Tibial nerve (tissue), 4 donors: Measurements from ENCODE around the gene GTF2A1. TPM values are rescaled to one million over a fixed set of nuclear protein-coding genes. Genes with fewer than 3 reads are reported as not detected.
A peak's percentile ranks its signal among the peaks of the same experiment; 100 is the strongest.
"Not testable (repeated sequence)": the region's sequence is repeated elsewhere in the genome, so short reads cannot be mapped to it uniquely, and the experiment has no call there.

Experiments used
- DNase-seq, 2 donors: peaks; one replicate each; pipeline ENCODE4 v3.0.0-alpha.2; 2019; ENCODE audit warnings: low spot score in 2 of 2
- H3K27ac ChIP-seq, 4 donors: fragments of 200-600 bp; sonication (generic) in 3 of 4; one replicate each; pipeline ENCODE4 v1.5.1; 2017 to 2019; ENCODE audit warnings: mild to moderate bottlenecking in 1 of 4
- H3K27me3 ChIP-seq, 2 donors: fragments of 200-600 bp; sonication (generic) in 1 of 2; one replicate each; pipeline versions ENCODE4 v1.5.1 to v1.6.0; 2017 to 2019
- H3K36me3 ChIP-seq, 3 donors: fragments of 200-600 bp; sonication (generic); one replicate each; pipeline ENCODE4 v1.5.1; 2018 to 2019
- H3K4me1 ChIP-seq, 4 donors: fragments of 200-600 bp; sonication (generic) in 3 of 4; one replicate each; pipeline ENCODE4 v1.5.1; 2017 to 2019
- H3K4me3 ChIP-seq, 4 donors: fragments of 200-600 bp; sonication (generic) in 3 of 4; one replicate each; pipeline ENCODE4 v1.5.1; 2017 to 2019; ENCODE audit warnings: mild to moderate bottlenecking in 1 of 4, moderate library complexity in 1 of 4
- H3K9me3 ChIP-seq, 4 donors: fragments of 200-600 bp; sonication (generic) in 3 of 4; one replicate each; pipeline ENCODE4 v1.5.1; 2017 to 2019
- EP300 ChIP-seq, 2 donors: sonication (generic); formaldehyde crosslinking; IDR thresholded peaks; one replicate each; pipeline ENCODE4 v1.6.1; 2017; ENCODE audit warnings: antibody characterized with exemption in 2 of 2, mild to moderate bottlenecking in 1 of 2
- POLR2A ChIP-seq, 2 donors: fragments of 450-650 bp; IDR thresholded peaks; one replicate each; pipeline ENCODE4 v1.6.1; 2017; ENCODE audit warnings: antibody characterized with exemption in 2 of 2, mild to moderate bottlenecking in 2 of 2, moderate library complexity in 2 of 2
- WGBS, 2 donors: methylation state at CpG; one replicate each; pipeline ENCODE4 v1.1.5; 2018; 5-methylcytosine and 5-hydroxymethylcytosine counted together
- total RNA-seq, 4 donors: library from RNA; depleted of rRNA; stranded (reverse); fragments of >200 nt; gene quantifications; one replicate each; pipeline ENCODE4 v1.1.0, GENCODE V29; 2016
- TF ChIP-seq, protein P1 (sequence below), 5 experiments: fragments of 200-600 bp in 3 of 5; fragments of 450-650 bp in 2 of 5; sonication (generic) in 3 of 5; IDR thresholded peaks; one replicate each; pipeline ENCODE4 v1.5.1; 2016 to 2019; ENCODE audit warnings: antibody characterized with exemption in 5 of 5, mild to moderate bottlenecking in 3 of 5, moderate library complexity in 2 of 5

The GTF2A1 gene
- total RNA-seq, 4 donors from 2014 or later = 20.7 to 27.3 (median 26.2) TPM

GRCh38 chr14:81231540-81231939 lies 10.8 kb upstream of the GTF2A1 start:
- no peaks in the 10 kb centered on the region for H3K27me3 ChIP-seq
- H3K9me3 ChIP-seq = no peaks in the 10 kb centered on the region
- TF ChIP-seq, protein P1, sequence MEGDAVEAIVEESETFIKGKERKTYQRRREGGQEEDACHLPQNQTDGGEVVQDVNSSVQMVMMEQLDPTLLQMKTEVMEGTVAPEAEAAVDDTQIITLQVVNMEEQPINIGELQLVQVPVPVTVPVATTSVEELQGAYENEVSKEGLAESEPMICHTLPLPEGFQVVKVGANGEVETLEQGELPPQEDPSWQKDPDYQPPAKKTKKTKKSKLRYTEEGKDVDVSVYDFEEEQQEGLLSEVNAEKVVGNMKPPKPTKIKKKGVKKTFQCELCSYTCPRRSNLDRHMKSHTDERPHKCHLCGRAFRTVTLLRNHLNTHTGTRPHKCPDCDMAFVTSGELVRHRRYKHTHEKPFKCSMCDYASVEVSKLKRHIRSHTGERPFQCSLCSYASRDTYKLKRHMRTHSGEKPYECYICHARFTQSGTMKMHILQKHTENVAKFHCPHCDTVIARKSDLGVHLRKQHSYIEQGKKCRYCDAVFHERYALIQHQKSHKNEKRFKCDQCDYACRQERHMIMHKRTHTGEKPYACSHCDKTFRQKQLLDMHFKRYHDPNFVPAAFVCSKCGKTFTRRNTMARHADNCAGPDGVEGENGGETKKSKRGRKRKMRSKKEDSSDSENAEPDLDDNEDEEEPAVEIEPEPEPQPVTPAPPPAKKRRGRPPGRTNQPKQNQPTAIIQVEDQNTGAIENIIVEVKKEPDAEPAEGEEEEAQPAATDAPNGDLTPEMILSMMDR (IDR thresholded peaks at IDR 0.05) = no peak
- no peak for TF ChIP-seq POLR2A (IDR thresholded peaks at IDR 0.05)
- no peak overlapping the region for H3K27ac ChIP-seq
- no peak for DNase-seq
- no peaks in the 10 kb centered on the region for H3K36me3 ChIP-seq
- no peak overlapping the region for H3K4me3 ChIP-seq
- 75 to 83% methylated on average over 1 of the region's 1 CpG for WGBS, 2 donors
- no peaks in the 10 kb centered on the region for H3K4me1 ChIP-seq

- TF ChIP-seq, protein P1 (IDR thresholded peaks at IDR 0.05) = no peak
- TF ChIP-seq EP300 (IDR thresholded peaks at IDR 0.05) (no peak), POLR2A (IDR thresholded peaks at IDR 0.05) (no peak)
- no peaks in the 10 kb centered on the region for H3K27me3 ChIP-seq
- DNase-seq = no peak
- H3K4me3 ChIP-seq = no peak overlapping the region
- H3K36me3 ChIP-seq = no peaks in the 10 kb centered on the region
- H3K4me1 ChIP-seq = peaks cover 0 to 12% (median 8%) of the 10 kb centered on the region in 4 donors
- H3K9me3 ChIP-seq = no peaks in the 10 kb centered on the region
- WGBS, 2 donors = 90 to 96% methylated on average over 1 of the region's 1 CpG
- H3K27ac ChIP-seq = no peak overlapping the region
Observed at GRCh38 chr14:81224222-81224621, 3.5 kb upstream of the GTF2A1 start.

DNA sequence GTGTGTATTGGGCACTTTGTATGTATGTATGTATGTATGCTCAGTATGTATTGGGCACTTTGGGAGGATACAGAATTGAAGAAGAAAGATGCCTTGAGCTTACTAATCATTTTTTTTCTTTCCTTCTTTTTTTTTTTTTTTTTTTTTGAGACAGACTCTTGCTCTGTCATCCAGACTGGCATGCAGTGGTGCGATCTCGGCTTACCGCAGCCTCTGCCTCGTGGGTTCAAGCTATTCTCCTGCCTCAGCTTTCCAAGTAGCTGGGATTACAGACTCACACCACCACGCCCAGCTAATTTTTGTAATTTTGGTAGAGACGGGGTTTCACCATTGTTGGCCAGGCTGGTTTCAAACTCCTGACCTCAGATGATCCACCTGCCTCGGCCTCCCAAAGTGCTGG lies 3.0 kb upstream of the GTF2A1 start:
- not testable (repeated sequence) for DNase-seq, H3K36me3 ChIP-seq, H3K27me3 ChIP-seq, H3K9me3 ChIP-seq, H3K27ac ChIP-seq, H3K4me3 ChIP-seq
- peaks cover 0 to 13% (median 9%) of the 10 kb centered on the region in 4 donors for H3K4me1 ChIP-seq
- 93 to 96% methylated on average over 7 of the region's 7 CpGs for WGBS, 2 donors

DNA sequence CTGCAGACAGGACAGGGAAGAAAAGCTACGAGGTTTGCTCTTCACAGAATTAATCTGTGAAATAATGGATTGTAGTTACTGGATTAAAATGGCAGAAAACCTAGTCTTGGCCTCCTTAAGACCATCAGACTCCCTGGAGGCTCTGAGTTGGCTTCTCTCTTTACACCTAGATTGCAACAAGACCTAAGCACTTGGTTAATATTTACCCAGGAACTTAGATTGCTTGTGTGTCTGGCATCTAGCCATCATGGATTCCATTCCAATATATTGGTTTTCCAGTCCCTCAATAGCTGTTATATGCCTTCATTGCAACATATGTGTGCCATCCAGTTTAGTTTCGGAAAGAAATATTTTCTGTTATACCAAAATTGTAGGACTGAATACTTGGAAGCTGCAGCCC lies 1.9 kb upstream of the GTF2A1 start:
- 97 to 100% methylated on average over 2 of the region's 2 CpGs for WGBS, 2 donors
- TF ChIP-seq EP300 (IDR thresholded peaks at IDR 0.05) = no peak
- TF ChIP-seq POLR2A (IDR thresholded peaks at IDR 0.05) = no peak
- TF ChIP-seq, protein P1 (IDR thresholded peaks at IDR 0.05) = no peak

DNA sequence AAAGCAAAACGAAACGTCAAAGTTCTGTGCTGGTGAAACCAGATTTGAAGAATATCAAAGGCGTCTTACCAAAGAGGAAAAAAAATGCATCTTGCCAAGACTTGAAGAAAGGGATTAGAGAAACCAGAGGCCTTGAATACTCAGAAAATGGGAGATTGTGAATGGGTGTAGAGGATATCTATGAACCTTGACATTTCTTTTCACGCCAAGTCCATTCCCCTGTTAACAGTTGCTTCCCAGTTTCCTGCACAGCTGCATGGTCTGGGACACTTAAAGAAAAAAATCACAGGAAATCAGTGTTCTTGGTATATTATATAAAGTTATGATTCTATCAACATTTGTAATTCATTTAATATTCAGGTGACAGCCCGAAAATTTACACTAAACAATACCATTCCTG lies 1.4 kb upstream of the GTF2A1 start:
- Histone ChIP-seq H3K27ac (peak overlapping the region; percentile 93 to 100 (median 97)), H3K4me3 (peak overlapping the region in 1 of 4 donors; percentile 69), H3K36me3 (no peaks in the 10 kb centered on the region), H3K4me1 (peaks cover 0 to 29% (median 16%) of the 10 kb centered on the region in 4 donors), H3K9me3 (no peaks in the 10 kb centered on the region), H3K27me3 (no peaks in the 10 kb centered on the region)
- TF ChIP-seq, protein P1 (IDR thresholded peaks at IDR 0.05) = no peak
- no peak for TF ChIP-seq EP300 (IDR thresholded peaks at IDR 0.05)
- DNase-seq = no peak
- WGBS, 2 donors = 63 to 68% methylated on average over 5 of the region's 5 CpGs

More for the DNA sequence above, 1.9 kb upstream of the GTF2A1 start:
- DNase-seq = no peak
- no peaks in the 10 kb centered on the region for H3K9me3 ChIP-seq
- H3K36me3 ChIP-seq = no peaks in the 10 kb centered on the region
- H3K4me3 ChIP-seq = no peak overlapping the region
- no peaks in the 10 kb centered on the region for H3K27me3 ChIP-seq
- H3K4me1 ChIP-seq = peaks cover 0 to 24% (median 14%) of the 10 kb centered on the region in 4 donors
- peak overlapping the region in 1 of 4 donors; percentile 98 for H3K27ac ChIP-seq

DNA sequence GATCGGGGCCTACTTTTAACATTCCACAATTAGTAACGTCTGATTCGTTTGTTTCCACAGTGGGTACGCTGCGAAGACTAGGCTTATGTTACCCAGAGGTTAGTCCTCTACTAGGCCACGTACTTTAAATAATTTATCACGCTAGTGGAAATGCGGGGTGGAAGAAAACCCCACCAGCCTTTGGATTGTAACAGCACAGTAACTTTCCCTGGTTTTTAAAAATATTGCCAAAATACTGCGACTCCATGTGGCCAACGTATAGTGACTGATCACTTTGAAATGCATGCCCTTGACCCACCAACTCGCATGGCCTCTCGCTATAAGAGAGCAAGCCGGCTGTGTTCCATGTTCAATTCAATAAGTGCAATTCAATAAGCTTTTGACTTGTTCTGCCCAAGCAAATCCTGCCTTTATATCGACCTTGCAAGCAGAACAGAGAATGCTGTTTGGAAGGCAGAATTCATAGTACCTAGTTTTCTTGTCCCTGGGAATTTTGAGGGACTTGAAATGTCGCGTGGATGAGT lies 882 bp upstream of the GTF2A1 start:
- 23 to 28% methylated on average over 16 of the region's 16 CpGs for WGBS, 2 donors
- H3K27me3 ChIP-seq = no peaks in the 10 kb centered on the region
- no peaks in the 10 kb centered on the region for H3K9me3 ChIP-seq
- H3K27ac ChIP-seq = peak overlapping the region; percentile 93 to 100 (median 97)
- no peaks in the 10 kb centered on the region for H3K36me3 ChIP-seq
- TF ChIP-seq POLR2A (IDR thresholded peaks at IDR 0.05) (no peak), EP300 (IDR thresholded peaks at IDR 0.05) (no peak)
- TF ChIP-seq, protein P1 (IDR thresholded peaks at IDR 0.05) = no peak
- DNase-seq = peak in 1 of 2 donors; percentile 29
- H3K4me1 ChIP-seq = peaks cover 0 to 34% (median 18%) of the 10 kb centered on the region in 4 donors
- H3K4me3 ChIP-seq = peak overlapping the region; percentile 62 to 82 (median 74)
